Stimulated activated CD8-positive, alpha-beta memory T cell treated with anti-CD3 and anti-CD28 coated beads, Interleukin-2, amount 100 ng/mL, for 1 hour (primary cell): ENCODE data around the gene ZNF200.
"Not testable (repeated sequence)": the region's sequence is repeated elsewhere in the genome, so short reads cannot be mapped to it uniquely, and the experiment has no call there.

Experiments used
- DNase-seq, 2 donors: peaks; one replicate each; pipeline ENCODE4 v3.0.0-alpha.2; 2020; ENCODE audit warnings: low read depth in 2 of 2

ZNF200 gene

GRCh38 chr16:3202903-3203539 is 31.9 kb downstream of the ZNF200 start:
- no peak for DNase-seq

- DNase-seq = no peak
Observed at GRCh38 chr16:3198334-3199072, 36.5 kb downstream of the ZNF200 start.

GRCh38 chr16:3197694-3198333 is 37.1 kb downstream of the ZNF200 start:
- not testable (repeated sequence) for DNase-seq

GRCh38 chr16:3195975-3196374 is 39.0 kb downstream of the ZNF200 start:
- no peak for DNase-seq

- DNase-seq = no peak
Observed at GRCh38 chr16:3194792-3195191, 40.2 kb downstream of the ZNF200 start.

- DNase-seq = no peak
Observed at GRCh38 chr16:3193221-3194212, 41.4 kb downstream of the ZNF200 start.

- DNase-seq = no peak
Observed at GRCh38 chr16:3192476-3193019, 42.4 kb downstream of the ZNF200 start.

GRCh38 chr16:3190949-3191353 is 44.0 kb downstream of the ZNF200 start:
- no peak for DNase-seq

GRCh38 chr16:3189869-3190268 is 45.1 kb downstream of the ZNF200 start:
- DNase-seq = no peak

GRCh38 chr16:3188925-3189825 is 45.8 kb downstream of the ZNF200 start:
- DNase-seq = no peak

- DNase-seq = no peak
Observed at GRCh38 chr16:3188675-3188924, 46.4 kb downstream of the ZNF200 start.

GRCh38 chr16:3187798-3188674 is 46.9 kb downstream of the ZNF200 start, which contains the start of gene OR1F1:
OR1F1 (plus strand) TSS chr16:3188204.
- DNase-seq = no peak

- no peak for DNase-seq
Observed at GRCh38 chr16:3186946-3187690, 47.8 kb downstream of the ZNF200 start.

GRCh38 chr16:3183445-3184139 is 51.4 kb downstream of the ZNF200 start:
- DNase-seq = no peak

- DNase-seq = no peak
Observed at GRCh38 chr16:3182608-3183444, 52.1 kb downstream of the ZNF200 start.

- DNase-seq = not testable (repeated sequence)
Observed at GRCh38 chr16:3182293-3182607, 52.7 kb downstream of the ZNF200 start.

- no peak for DNase-seq
Observed at GRCh38 chr16:3180445-3180878, 54.5 kb downstream of the ZNF200 start.
